PC-3 (cell line): ENCODE measurements around the gene IGLL1. TPM values are rescaled to one million over a fixed set of nuclear protein-coding genes. Genes with fewer than 3 reads are reported as not detected.

Source experiments
- ATAC-seq: fragments of 200-7000 bp; cut with Tn5 transposase; 2 replicates; pipeline ENCODE4 v1.9.1; 2020; ENCODE audit warnings: mild to moderate bottlenecking, moderate library complexity
- BruUV-seq: library from RNA; stranded (reverse); fragments of 400-500 nt; replicated peaks from 2 replicates; lab custom pipeline; 2021; lab: Mats Ljungman, UMichigan
- CTCF ChIA-PET: fragments of 300-600 bp; sonication (Branson Sonifier 250); formaldehyde crosslinking; loops from one replicate; lab custom pipeline; 2022; ENCODE audit warnings: antibody characterized with exemption; lab: Charles Lee
- POLR2A ChIA-PET: fragments of 300-600 bp; sonication (Branson Sonifier 250); formaldehyde crosslinking; loops from one replicate; lab custom pipeline; 2022; ENCODE audit warnings: antibody characterized with exemption; ENCODE audit not compliant: unreplicated experiment; lab: Charles Lee
- DNase-seq: peaks from one replicate; pipeline ENCODE4 v3.0.0-alpha.2; 2015
- H2AFZ ChIP-seq: fragments of 300-600 bp; sonication (generic); 2 replicates; pipeline ENCODE4 v1.6.0; 2016; ENCODE audit warnings: antibody characterized with exemption, low read length
- H3F3A ChIP-seq: fragments of 300-600 bp; sonication (generic); one replicate; pipeline ENCODE4 v1.6.0; 2017; ENCODE audit warnings: antibody characterized with exemption, low read length, control low read depth, mild to moderate bottlenecking; ENCODE audit not compliant: unreplicated experiment
- H3K27ac ChIP-seq: fragments of 300-600 bp; sonication (generic); 2 replicates; pipeline ENCODE4 v1.5.1; 2016; ENCODE audit warnings: mild to moderate bottlenecking, low read length
- H3K27me3 ChIP-seq: fragments of 300-600 bp; sonication (generic); 2 replicates; pipeline ENCODE4 v1.6.1; 2016; ENCODE audit warnings: low read length, mixed read lengths
- H3K36me3 ChIP-seq: fragments of 300-600 bp; sonication (generic); 2 replicates; pipeline ENCODE4 v1.6.1; 2016; ENCODE audit warnings: low read depth, mixed run types, low read length, mixed read lengths
- H3K4me1 ChIP-seq: fragments of 300-600 bp; sonication (generic); 2 replicates; pipeline ENCODE4 v1.5.1; 2016; ENCODE audit warnings: low read length; ENCODE audit not compliant: insufficient read depth
- H3K4me2 ChIP-seq: fragments of 300-600 bp; sonication (generic); 2 replicates; pipeline ENCODE4 v1.6.0; 2016; ENCODE audit warnings: low read length
- H3K4me3 ChIP-seq: fragments of 300-600 bp; sonication (generic); 2 replicates; pipeline ENCODE4 v1.5.1; 2016; ENCODE audit warnings: mild to moderate bottlenecking, low read length, mixed read lengths
- H3K79me2 ChIP-seq: fragments of 300-600 bp; sonication (generic); 2 replicates; pipeline ENCODE4 v1.6.1; 2017; ENCODE audit warnings: low read length, mixed read lengths
- H3K9ac ChIP-seq: fragments of 300-600 bp; sonication (generic); 2 replicates; pipeline ENCODE4 v1.6.0; 2016; ENCODE audit warnings: mild to moderate bottlenecking, low read length
- H3K9me2 ChIP-seq: fragments of 300-600 bp; sonication (generic); replicated peaks from 2 replicates; pipeline ENCODE4 v1.6.1; 2016; ENCODE audit warnings: mixed run types, low read length, mixed read lengths
- H3K9me3 ChIP-seq: fragments of 300-600 bp; sonication (generic); 2 replicates; pipeline ENCODE4 v1.6.1; 2016; ENCODE audit warnings: low read length, mixed read lengths
- H4K20me1 ChIP-seq: fragments of 300-600 bp; sonication (generic); 2 replicates; pipeline ENCODE4 v1.6.1; 2016; ENCODE audit warnings: low read length, mixed read lengths
- EZH2 ChIP-seq: fragments of 300-600 bp; sonication (generic); IDR thresholded peaks from one replicate; pipeline ENCODE4 v1.6.1; 2017; ENCODE audit warnings: antibody characterized with exemption, mild to moderate bottlenecking, low read length; ENCODE audit not compliant: unreplicated experiment
- EZH2phosphoT487 ChIP-seq: fragments of 300-600 bp; sonication (generic); IDR thresholded peaks from 2 replicates; pipeline ENCODE4 v1.6.1; 2018; ENCODE audit warnings: mild to moderate bottlenecking, antibody characterized with exemption, low read length, borderline replicate concordance
- intact Hi-C: fragments of 100-400 bp; cut with micrococcal nuclease; formaldehyde crosslinking; loops from 2 replicates; pipeline ENCODE4 v1.9.0; 2023
- total RNA-seq: library from RNA; depleted of rRNA; stranded (reverse); fragments of >200 nt; gene quantifications from 2 replicates; pipeline ENCODE4 v1.2.3, GENCODE V29; 2014
- TF ChIP-seq, protein P1 (sequence below): fragments of 300-600 bp; sonication (generic); conservative IDR thresholded peaks from 2 replicates; pipeline ENCODE4 v1.5.1; 2017; ENCODE audit warnings: antibody characterized with exemption, low read depth, mild to moderate bottlenecking, low read length

Gene IGLL1
- total RNA-seq, 1 experiment from 2014 or later = not detected

DNA sequence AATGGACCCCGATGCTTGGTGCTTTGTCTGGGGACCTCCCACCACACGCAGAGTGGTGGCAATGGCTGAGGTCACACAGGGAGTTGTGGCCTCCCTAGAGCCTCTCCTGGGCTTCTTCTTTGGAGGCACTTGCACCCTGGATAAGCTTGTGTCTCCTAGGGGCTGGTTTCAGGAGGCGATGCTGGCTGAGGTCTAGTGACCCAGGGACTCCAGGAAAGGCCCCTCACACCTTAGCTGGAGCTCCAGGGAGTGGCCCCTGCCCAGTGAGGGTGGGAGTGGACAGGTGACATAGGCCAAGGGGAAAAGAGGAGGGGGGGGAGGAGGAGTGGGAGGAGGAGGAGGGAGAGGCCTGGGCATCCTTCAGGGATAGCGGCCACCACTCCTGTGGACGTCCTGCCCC lies 810 bp downstream of the IGLL1 start:
- H3K79me2 ChIP-seq = no peaks in the 10 kb centered on the region
- no TSS peak for BruUV-seq
- DNase-seq = no peak
- H3K9me2 ChIP-seq = no peaks in the 10 kb centered on the region
- POLR2A ChIA-PET = no interaction called here
- no peak overlapping the region for H2AFZ ChIP-seq
- no peaks in the 10 kb centered on the region for H3K36me3 ChIP-seq
- no peaks in the 10 kb centered on the region for H3K4me1 ChIP-seq
- H3K9me3 ChIP-seq = no peaks in the 10 kb centered on the region
- no peak overlapping the region for H3K9ac ChIP-seq
- H4K20me1 ChIP-seq = no peaks in the 10 kb centered on the region
- CTCF ChIA-PET = no interaction called here
- TF ChIP-seq EZH2phosphoT487 (no peak), EZH2 (no peak)
- TF ChIP-seq, protein P1, sequence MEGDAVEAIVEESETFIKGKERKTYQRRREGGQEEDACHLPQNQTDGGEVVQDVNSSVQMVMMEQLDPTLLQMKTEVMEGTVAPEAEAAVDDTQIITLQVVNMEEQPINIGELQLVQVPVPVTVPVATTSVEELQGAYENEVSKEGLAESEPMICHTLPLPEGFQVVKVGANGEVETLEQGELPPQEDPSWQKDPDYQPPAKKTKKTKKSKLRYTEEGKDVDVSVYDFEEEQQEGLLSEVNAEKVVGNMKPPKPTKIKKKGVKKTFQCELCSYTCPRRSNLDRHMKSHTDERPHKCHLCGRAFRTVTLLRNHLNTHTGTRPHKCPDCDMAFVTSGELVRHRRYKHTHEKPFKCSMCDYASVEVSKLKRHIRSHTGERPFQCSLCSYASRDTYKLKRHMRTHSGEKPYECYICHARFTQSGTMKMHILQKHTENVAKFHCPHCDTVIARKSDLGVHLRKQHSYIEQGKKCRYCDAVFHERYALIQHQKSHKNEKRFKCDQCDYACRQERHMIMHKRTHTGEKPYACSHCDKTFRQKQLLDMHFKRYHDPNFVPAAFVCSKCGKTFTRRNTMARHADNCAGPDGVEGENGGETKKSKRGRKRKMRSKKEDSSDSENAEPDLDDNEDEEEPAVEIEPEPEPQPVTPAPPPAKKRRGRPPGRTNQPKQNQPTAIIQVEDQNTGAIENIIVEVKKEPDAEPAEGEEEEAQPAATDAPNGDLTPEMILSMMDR = no peak
- intact Hi-C loops = no loop called here
- ATAC-seq = no peak
- H3K27ac ChIP-seq = no peak overlapping the region
- H3K4me2 ChIP-seq = no peak overlapping the region
- H3K4me3 ChIP-seq = no peak overlapping the region
- no peaks in the 10 kb centered on the region for H3F3A ChIP-seq
- no peaks in the 10 kb centered on the region for H3K27me3 ChIP-seq

DNA sequence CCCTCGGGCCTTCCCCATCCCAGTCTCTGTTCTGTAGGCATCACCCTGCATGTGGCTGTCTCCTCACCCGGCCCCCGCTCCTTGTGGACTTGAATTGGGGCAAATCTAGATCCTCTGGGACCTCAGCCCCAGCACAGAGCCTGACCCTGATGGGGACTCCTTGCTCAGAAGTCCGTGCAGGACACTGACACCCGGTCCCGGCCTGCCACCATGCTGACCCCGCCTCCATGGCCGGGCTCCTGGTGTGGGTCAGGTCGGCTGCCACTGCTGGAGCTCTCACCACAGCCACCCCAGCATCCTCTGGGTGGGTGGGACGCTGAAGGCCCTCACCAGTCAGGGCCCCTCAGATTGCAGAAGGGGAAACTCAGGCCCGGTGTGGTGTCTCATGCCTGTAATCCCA lies 1.8 kb downstream of the IGLL1 start:
- Histone ChIP-seq H3F3A (no peaks in the 10 kb centered on the region), H3K9me2 (no peaks in the 10 kb centered on the region), H3K27ac (no peak overlapping the region), H3K27me3 (no peaks in the 10 kb centered on the region), H3K9me3 (no peaks in the 10 kb centered on the region), H3K4me3 (no peak overlapping the region), H3K36me3 (no peaks in the 10 kb centered on the region), H3K79me2 (no peaks in the 10 kb centered on the region), H2AFZ (no peak overlapping the region), H4K20me1 (no peaks in the 10 kb centered on the region), H3K4me1 (no peaks in the 10 kb centered on the region), H3K9ac (no peak overlapping the region), H3K4me2 (no peak overlapping the region)
- POLR2A ChIA-PET = no interaction called here
- intact Hi-C loops = no loop called here
- BruUV-seq = no TSS peak
- CTCF ChIA-PET = no interaction called here
- DNase-seq = no peak
- no peak for ATAC-seq
- no peak for TF ChIP-seq EZH2phosphoT487
- TF ChIP-seq, protein P1 = no peak

DNA sequence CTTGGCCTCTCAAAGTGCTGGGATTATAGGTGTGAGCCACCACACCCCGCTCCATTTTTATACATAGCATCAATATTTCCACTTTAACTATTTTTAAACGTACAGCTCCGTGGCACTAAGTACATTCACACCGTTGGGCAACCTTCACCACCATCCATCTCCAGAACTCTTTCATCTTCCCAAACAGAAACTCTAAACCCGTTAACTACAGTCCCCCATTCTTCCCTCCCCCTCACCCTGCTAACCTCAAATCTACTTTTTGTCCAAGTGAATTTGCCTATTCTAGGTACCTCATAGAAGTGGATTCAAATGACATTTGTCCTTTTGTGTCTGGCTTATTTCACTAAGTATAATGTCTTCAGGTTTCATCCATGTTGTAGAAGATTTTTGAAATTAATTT lies 3.4 kb downstream of the IGLL1 start:
- no peak for ATAC-seq
- Histone ChIP-seq H3K27me3 (no peaks in the 10 kb centered on the region), H3K36me3 (no peaks in the 10 kb centered on the region), H3K79me2 (no peaks in the 10 kb centered on the region), H3K27ac (no peak overlapping the region), H3K4me1 (no peaks in the 10 kb centered on the region), H3F3A (no peaks in the 10 kb centered on the region), H3K4me2 (no peak overlapping the region), H3K9ac (no peak overlapping the region), H4K20me1 (no peaks in the 10 kb centered on the region), H3K4me3 (no peak overlapping the region), H2AFZ (no peak overlapping the region), H3K9me2 (no peaks in the 10 kb centered on the region), H3K9me3 (no peaks in the 10 kb centered on the region)
- ChIA-PET POLR2A (no interaction called here), CTCF (no interaction called here)
- TF ChIP-seq EZH2 (no peak), EZH2phosphoT487 (no peak)
- TF ChIP-seq, protein P1 = no peak
- BruUV-seq = no TSS peak
- intact Hi-C loops = no loop called here
- DNase-seq = no peak
